Cardiac muscle cell (in vitro differentiated cells and primary cell): Measurements from ENCODE around the gene TMEM232. TPM values are rescaled to one million over a fixed set of nuclear protein-coding genes. Genes with fewer than 3 reads are reported as not detected.
A peak's percentile ranks its signal among the peaks of the same experiment; 100 is the strongest.
"Not testable (repeated sequence)": the region's sequence is repeated elsewhere in the genome, so short reads cannot be mapped to it uniquely, and the experiment has no call there.

Experiments used
- DNase-seq, 2 donors: peaks; one replicate each; pipeline versions ENCODE4 v3.0.0 to v3.0.0-alpha.2; 2010 to 2017; ENCODE audit warnings: low read depth in 1 of 2, low spot score in 1 of 2
- H3K27ac ChIP-seq: fragments of 200-600 bp; sonication (generic); 2 replicates; pipeline ENCODE4 v1.5.1; 2016
- H3K27me3 ChIP-seq: fragments of 200-600 bp; sonication (generic); 2 replicates; pipeline ENCODE4 v1.6.0; 2016; ENCODE audit warnings: control low read depth
- H3K36me3 ChIP-seq: fragments of 200-600 bp; sonication (generic); 2 replicates; pipeline ENCODE4 v1.5.1; 2016; ENCODE audit warnings: control low read depth
- H3K4me1 ChIP-seq: fragments of 200-600 bp; sonication (generic); 2 replicates; pipeline ENCODE4 v1.8.1; 2017; ENCODE audit warnings: low read depth, mild to moderate bottlenecking, mixed run types
- H3K4me3 ChIP-seq: fragments of 200-600 bp; sonication (generic); 2 replicates; pipeline ENCODE4 v1.5.1; 2016; ENCODE audit warnings: mild to moderate bottlenecking
- H3K9me3 ChIP-seq: fragments of 200-600 bp; sonication (generic); 2 replicates; pipeline ENCODE4 v1.5.1; 2017; ENCODE audit warnings: low read depth, mild to moderate bottlenecking, control low read depth
- polyA plus RNA-seq: library from polyadenylated mRNA; unstranded; fragments of >200 nt; fragmentation: Nextera tagmentation; extraction: Ambion mirVana; gene quantifications from 2 replicates; pipeline ENCODE4 v1.2.1, GENCODE V29; 2016
- total RNA-seq: library from RNA; depleted of rRNA; stranded (reverse); fragments of >200 nt; gene quantifications from 2 replicates; pipeline ENCODE4 v1.2.3, GENCODE V29; 2016
- TF ChIP-seq, protein P1 (sequence below): IDR thresholded peaks from 2 replicates; pipeline ENCODE4 v1.5.1; 2012; ENCODE audit warnings: low read depth, mild to moderate bottlenecking, low read length

TMEM232 gene
- total and polyA plus RNA-seq, 2 experiments from 2014 or later = 2.5 to 7.0 TPM

DNA sequence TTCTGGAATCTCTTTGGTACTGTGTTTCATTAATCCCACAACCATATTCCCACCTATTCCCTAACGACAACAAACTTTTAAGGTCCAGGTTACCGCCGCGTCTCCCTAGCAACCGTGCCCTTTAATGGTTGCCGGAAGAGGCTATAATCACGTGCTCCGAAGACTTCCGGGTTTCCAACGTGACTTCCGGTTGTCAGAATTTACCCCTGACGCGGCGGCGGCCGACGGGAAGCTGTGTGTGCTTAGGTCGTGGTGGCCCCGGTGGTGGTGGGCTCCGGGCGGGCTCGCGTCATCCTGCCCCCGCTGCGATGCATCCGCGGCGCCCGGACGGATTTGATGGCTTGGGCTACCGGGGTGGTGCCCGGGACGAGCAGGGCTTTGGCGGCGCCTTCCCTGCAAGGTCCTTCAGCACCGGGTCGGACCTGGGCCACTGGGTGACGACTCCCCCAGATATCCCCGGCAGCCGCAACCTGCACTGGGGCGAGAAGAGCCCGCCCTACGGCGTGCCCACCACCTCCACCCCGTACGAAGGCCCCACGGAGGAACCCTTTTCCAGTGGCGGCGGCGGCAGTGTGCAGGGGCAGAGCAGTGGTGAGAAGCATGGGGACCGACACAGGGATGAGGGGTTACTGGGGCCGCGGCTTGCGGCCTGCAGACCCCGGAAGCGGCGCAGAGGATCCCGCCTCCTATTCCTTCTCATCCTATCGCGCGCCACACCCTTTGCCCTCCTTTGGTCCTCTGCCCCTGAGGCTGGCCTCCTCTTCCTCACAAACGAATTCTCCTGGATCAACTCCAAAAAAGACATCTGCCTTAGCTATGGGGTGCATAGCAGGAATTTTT, 12.6 kb upstream of the TMEM232 start, which contains the start of gene SLC25A46:
Gene SLC25A46, plus strand, starts transcription at position 196 of the 840 bp plus-strand sequence. Its CDS starts 113 bp downstream, at position 309.
- Histone ChIP-seq H3K27me3 (peaks cover 4% of the 10 kb centered on the region), H3K9me3 (no peaks in the 10 kb centered on the region), H3K36me3 (no peaks in the 10 kb centered on the region), H3K4me3 (peak within 1 kb of the TSS; percentile 81), H3K4me1 (no peaks in the 10 kb centered on the region), H3K27ac (peak within 1 kb of the TSS; percentile 69)
- TF ChIP-seq, protein P1, sequence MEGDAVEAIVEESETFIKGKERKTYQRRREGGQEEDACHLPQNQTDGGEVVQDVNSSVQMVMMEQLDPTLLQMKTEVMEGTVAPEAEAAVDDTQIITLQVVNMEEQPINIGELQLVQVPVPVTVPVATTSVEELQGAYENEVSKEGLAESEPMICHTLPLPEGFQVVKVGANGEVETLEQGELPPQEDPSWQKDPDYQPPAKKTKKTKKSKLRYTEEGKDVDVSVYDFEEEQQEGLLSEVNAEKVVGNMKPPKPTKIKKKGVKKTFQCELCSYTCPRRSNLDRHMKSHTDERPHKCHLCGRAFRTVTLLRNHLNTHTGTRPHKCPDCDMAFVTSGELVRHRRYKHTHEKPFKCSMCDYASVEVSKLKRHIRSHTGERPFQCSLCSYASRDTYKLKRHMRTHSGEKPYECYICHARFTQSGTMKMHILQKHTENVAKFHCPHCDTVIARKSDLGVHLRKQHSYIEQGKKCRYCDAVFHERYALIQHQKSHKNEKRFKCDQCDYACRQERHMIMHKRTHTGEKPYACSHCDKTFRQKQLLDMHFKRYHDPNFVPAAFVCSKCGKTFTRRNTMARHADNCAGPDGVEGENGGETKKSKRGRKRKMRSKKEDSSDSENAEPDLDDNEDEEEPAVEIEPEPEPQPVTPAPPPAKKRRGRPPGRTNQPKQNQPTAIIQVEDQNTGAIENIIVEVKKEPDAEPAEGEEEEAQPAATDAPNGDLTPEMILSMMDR = no peak
- peak; percentile 91 to 95 for DNase-seq

DNA sequence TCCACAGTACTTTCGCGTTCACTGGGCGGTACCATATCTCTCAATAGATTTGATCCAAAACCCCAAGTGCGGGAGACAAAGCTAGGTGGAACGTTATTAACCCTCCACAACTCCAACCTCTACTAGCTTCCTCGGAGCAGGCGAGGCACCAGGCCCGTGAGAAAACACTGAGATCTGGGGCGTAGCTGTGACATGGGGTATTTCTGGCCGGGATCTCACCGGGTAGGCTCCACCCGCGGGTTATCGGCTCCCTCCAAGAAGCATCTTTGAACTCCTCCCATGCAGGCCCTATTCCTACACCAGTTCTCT, 12.0 kb upstream of the TMEM232 start:
- Histone ChIP-seq H3K4me3 (peak overlapping the region; percentile 81), H3K36me3 (no peaks in the 10 kb centered on the region), H3K9me3 (no peaks in the 10 kb centered on the region), H3K27me3 (peaks cover 4% of the 10 kb centered on the region), H3K27ac (peak overlapping the region; percentile 69), H3K4me1 (no peaks in the 10 kb centered on the region)
- TF ChIP-seq, protein P1 = no peak
- no peak for DNase-seq

DNA sequence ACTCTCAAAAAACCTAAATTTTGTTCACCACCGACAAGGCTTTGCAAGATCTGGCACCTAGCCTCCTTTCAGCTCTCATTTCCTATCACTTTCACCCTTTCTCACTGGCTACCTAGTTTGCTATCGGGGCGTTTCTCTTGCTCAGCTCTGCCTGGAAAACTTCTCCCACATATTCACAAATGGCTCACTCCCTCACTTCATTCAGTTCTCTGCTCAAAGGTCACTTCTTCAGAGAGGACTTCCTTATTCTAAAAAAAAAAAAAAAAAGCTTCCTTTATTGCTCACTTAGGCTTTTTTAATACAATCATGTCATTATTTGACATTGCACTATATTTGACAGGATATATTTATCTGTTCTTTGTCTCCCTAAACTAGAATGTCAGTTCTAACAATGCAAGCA, 10.3 kb upstream of the TMEM232 start:
- no peak overlapping the region for H3K27ac ChIP-seq
- peaks cover 4% of the 10 kb centered on the region for H3K27me3 ChIP-seq
- no peaks in the 10 kb centered on the region for H3K36me3 ChIP-seq
- no peak for DNase-seq
- H3K4me3 ChIP-seq = no peak overlapping the region
- TF ChIP-seq, protein P1 = no peak
- no peaks in the 10 kb centered on the region for H3K4me1 ChIP-seq
- H3K9me3 ChIP-seq = no peaks in the 10 kb centered on the region

DNA sequence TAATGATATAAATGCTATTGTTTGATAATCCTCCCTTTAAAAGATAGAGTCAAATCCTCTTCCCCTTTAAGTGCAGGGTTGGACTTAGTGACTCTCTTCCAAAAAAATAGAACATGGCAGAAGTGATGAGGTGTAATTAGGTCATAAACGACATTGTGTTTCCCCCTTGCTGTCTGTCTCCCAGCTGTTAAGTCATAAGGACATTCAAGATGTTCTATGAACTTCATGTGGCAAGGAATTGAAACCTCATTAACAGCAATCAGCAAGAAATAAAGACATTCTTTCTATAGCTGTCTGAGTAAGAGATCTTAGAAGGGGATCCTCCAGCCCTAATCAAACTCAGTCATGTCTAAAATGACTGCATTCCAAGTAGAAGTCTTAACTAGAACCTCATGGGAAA, 9.1 kb upstream of the TMEM232 start:
- H3K27me3 ChIP-seq = peaks cover 4% of the 10 kb centered on the region
- no peaks in the 10 kb centered on the region for H3K4me1 ChIP-seq
- TF ChIP-seq, protein P1 = no peak
- no peak overlapping the region for H3K4me3 ChIP-seq
- no peak for DNase-seq
- H3K9me3 ChIP-seq = no peaks in the 10 kb centered on the region
- no peaks in the 10 kb centered on the region for H3K36me3 ChIP-seq
- H3K27ac ChIP-seq = no peak overlapping the region

DNA sequence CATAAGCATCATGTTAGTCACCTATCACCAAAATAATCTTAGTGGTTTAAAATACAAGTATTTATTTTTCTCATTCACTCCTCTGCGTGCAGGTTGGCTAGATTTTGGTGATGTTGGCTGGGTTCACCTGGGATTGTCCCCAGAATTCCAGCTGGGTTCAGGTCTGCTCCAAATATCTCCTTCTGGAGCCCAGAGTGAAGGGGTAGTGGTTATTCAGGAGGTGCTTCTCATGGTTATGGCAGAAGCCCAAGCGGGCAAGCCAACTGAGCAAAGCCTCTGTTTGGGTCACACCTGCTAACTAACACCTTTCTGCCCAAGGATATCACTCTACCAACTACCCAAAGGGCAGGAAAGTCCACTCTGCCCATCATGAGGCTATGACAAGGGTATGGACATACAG, 7.6 kb upstream of the TMEM232 start:
- Histone ChIP-seq H3K9me3 (no peaks in the 10 kb centered on the region), H3K4me3 (no peak overlapping the region), H3K36me3 (no peaks in the 10 kb centered on the region), H3K4me1 (no peaks in the 10 kb centered on the region), H3K27me3 (peaks cover 4% of the 10 kb centered on the region), H3K27ac (no peak overlapping the region)
- TF ChIP-seq, protein P1 = no peak
- DNase-seq = no peak

DNA sequence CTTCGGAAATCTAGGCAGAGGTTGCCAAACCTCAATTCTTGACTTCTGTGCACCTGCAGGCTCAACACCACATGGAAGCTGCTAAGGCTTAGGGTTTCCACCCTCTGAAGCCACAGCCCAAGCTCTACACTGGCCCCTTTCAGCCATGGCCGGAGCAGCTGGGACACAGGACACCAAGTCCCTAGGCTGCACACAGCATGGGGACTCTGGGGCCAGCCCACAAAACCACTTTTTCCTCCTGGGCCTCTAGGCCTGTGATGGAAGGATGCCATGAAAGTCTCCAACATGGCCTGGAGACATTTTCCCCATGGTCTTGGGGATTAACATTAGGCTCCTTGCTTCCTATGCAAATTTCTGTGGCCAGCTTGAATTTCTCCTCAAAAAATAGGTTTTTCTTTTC, 5.0 kb upstream of the TMEM232 start:
- H3K36me3 ChIP-seq, H3K4me1 ChIP-seq, H3K9me3 ChIP-seq, DNase-seq, H3K27me3 ChIP-seq, H3K4me3 ChIP-seq, H3K27ac ChIP-seq: not testable (repeated sequence)
